C4-2B (cell line): Measurements from ENCODE around the gene TRANK1.

ENCODE experiments used
- CTCF ChIP-seq: fragments of 450-650 bp; conservative IDR thresholded peaks from 2 replicates; pipeline ENCODE4 v1.5.1; 2017; ENCODE audit warnings: mild to moderate bottlenecking
- ZFX ChIP-seq: fragments of 450-650 bp; IDR thresholded peaks from 2 replicates; pipeline ENCODE4 v1.6.1; 2017

GRCh38 chr3:36905545-36905944, 39.3 kb downstream of the TRANK1 start:
- TF ChIP-seq CTCF (no peak), ZFX (no peak)
